Diencephalon (tissue), 1 donor: ENCODE results near the gene XG. TPM values are rescaled to one million over a fixed set of nuclear protein-coding genes. Genes with fewer than 3 reads are reported as not detected.

Experiments
- total RNA-seq: library from RNA; depleted of rRNA; stranded (reverse); fragments of >200 nt; gene quantifications from one replicate; pipeline ENCODE4 v1.2.3, GENCODE V29; 2014

Gene XG
- total RNA-seq: not detected

DNA sequence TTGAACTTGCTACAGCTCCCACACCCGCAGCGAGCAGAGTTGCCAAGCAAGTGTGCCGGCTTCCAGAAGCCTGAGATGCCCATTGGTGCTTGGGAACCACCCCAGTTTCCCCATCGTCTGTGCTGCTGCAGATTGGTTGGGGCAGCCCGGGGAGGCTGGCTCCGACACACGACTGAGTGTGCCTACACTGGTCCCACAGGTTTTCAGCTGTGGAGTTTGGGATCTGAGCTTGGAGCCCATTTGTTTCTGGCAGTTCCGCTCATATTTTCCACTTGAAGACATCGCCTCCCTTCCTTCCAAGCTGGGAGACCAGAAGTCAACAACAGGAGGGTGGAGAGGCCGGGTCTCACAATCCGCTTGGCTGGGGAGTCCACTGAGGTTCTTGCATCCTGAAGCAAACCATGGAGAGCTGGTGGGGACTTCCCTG, at the start of gene XG:
Gene XG, plus strand, starts transcription at position 167 of the 427 bp plus-strand sequence. Its CDS starts 235 bp downstream, at position 402.

DNA sequence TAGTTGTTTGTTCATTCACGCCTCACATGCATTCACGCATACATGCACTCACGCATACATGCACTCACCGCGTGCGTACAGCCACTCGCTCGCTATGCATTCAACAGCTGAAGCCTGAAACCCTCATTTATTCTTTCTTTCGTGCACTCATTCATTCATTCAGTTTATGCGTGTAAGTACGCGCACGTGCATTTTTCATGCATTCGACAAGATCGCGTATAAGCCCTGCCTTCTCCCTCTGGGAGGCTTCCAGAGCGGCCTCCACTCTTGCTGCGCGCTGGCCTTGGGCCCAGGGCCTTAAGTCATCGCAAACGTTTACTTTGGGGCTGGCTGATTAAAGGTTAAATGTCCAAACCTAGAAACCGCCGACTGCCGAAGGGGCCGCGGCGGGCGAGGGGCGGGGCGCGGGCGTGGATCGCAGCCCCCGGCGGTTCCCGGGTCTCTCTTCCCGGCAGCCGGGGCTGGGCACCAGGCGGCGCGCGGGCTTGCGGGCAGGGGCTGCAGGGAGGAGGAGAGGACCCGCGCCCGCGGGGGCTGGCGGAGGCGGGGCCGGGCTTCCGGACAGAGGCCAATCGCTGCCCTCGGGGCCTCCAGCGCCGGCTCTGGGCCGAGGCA, 76.6 kb downstream of the XG start, which contains the start of gene GYG2:
Gene GYG2, plus strand, starts transcription at position 587 of the 615 bp plus-strand sequence. CDS start 1,259 bp downstream, outside the sequence.

Other genes starting within 250 kb of the XG start
- gene CD99, start 60.7 kb upstream of the XG start, total RNA-seq: 34.8 TPM
- 17.8 TPM for gene GYG2, start 76.9 kb downstream of the XG start, total RNA-seq
- 15.5 TPM for gene ARSD, start 177.3 kb downstream of the XG start, total RNA-seq